Measurements from ENCODE around the gene EPSTI1.
"Not testable (repeated sequence)": the region's sequence is repeated elsewhere in the genome, so short reads cannot be mapped to it uniquely, and the experiment has no call there.

The EPSTI1 gene

GRCh38 chr13:42991898-42992763 lies at the start of gene EPSTI1:
EPSTI1 (minus strand) TSS chr13:42992241; CDS start chr13:42992165, 76 bp downstream.
- peak; percentile 55 to 70 for DNase-seq (ENCODE audit: low read depth in 2 of 2)

- no peak for DNase-seq (ENCODE audit: low read depth in 2 of 2)
Measured at GRCh38 chr13:43041369-43041921, 49.4 kb upstream of the EPSTI1 start.

GRCh38 chr13:43040581-43041368 lies 48.7 kb upstream of the EPSTI1 start:
- DNase-seq (ENCODE audit: low read depth in 2 of 2): not testable (repeated sequence)

GRCh38 chr13:43039966-43040365 lies 47.9 kb upstream of the EPSTI1 start:
- DNase-seq (ENCODE audit: low read depth in 2 of 2): no peak

- no peak for DNase-seq (ENCODE audit: low read depth in 2 of 2)
Measured at GRCh38 chr13:43036351-43037250, 44.6 kb upstream of the EPSTI1 start.

GRCh38 chr13:43033038-43033437 lies 41.0 kb upstream of the EPSTI1 start:
- no peak for DNase-seq (ENCODE audit: low read depth in 2 of 2)

- DNase-seq (ENCODE audit: low read depth in 2 of 2): no peak
Measured at GRCh38 chr13:43031881-43032280, 39.8 kb upstream of the EPSTI1 start.

GRCh38 chr13:43030548-43030947 lies 38.5 kb upstream of the EPSTI1 start:
- DNase-seq (ENCODE audit: low read depth in 2 of 2): no peak

GRCh38 chr13:43026262-43026661 lies 34.2 kb upstream of the EPSTI1 start:
- no peak for DNase-seq (ENCODE audit: low read depth in 2 of 2)

- peak; percentile 67 to 70 for DNase-seq (ENCODE audit: low read depth in 2 of 2)
Measured at GRCh38 chr13:43023289-43023963, 31.4 kb upstream of the EPSTI1 start, which contains the start of gene DNAJC15. DNAJC15 (plus strand) TSS chr13:43023586; CDS start chr13:43023627, 41 bp downstream.

GRCh38 chr13:43022934-43023288 lies 30.9 kb upstream of the EPSTI1 start:
- no peak for DNase-seq (ENCODE audit: low read depth in 2 of 2)

GRCh38 chr13:43021926-43022670 lies 30.1 kb upstream of the EPSTI1 start:
- DNase-seq (ENCODE audit: low read depth in 2 of 2): no peak

GRCh38 chr13:43020794-43021193 lies 28.8 kb upstream of the EPSTI1 start:
- DNase-seq (ENCODE audit: low read depth in 2 of 2): no peak

- no peak for DNase-seq (ENCODE audit: low read depth in 2 of 2)
Measured at GRCh38 chr13:43019811-43020210, 27.8 kb upstream of the EPSTI1 start.

- no peak for DNase-seq (ENCODE audit: low read depth in 2 of 2)
Measured at GRCh38 chr13:43016226-43016625, 24.2 kb upstream of the EPSTI1 start.

GRCh38 chr13:43014162-43014561 lies 22.1 kb upstream of the EPSTI1 start:
- no peak for DNase-seq (ENCODE audit: low read depth in 2 of 2)

- no peak for DNase-seq (ENCODE audit: low read depth in 2 of 2)
Measured at GRCh38 chr13:43009506-43009905, 17.5 kb upstream of the EPSTI1 start.

- DNase-seq (ENCODE audit: low read depth in 2 of 2): no peak
Measured at GRCh38 chr13:43008596-43008995, 16.6 kb upstream of the EPSTI1 start.

GRCh38 chr13:43006893-43007631 lies 15.0 kb upstream of the EPSTI1 start:
- no peak for DNase-seq (ENCODE audit: low read depth in 2 of 2)
